Brain pericyte (primary cell): Measurements from ENCODE around the gene NME4.
"Not testable (repeated sequence)": the region's sequence is repeated elsewhere in the genome, so short reads cannot be mapped to it uniquely, and the experiment has no call there.

Experiments used
- DNase-seq: peaks from one replicate; pipeline ENCODE4 v3.0.0-alpha.2; 2012; ENCODE audit warnings: low read depth, low spot score

The NME4 gene

GRCh38 chr16:377419-377951 lies 19.5 kb upstream of the NME4 start:
- DNase-seq = no peak

- DNase-seq = not testable (repeated sequence)
Measured at GRCh38 chr16:378113-378820, 18.7 kb upstream of the NME4 start.

GRCh38 chr16:378821-379182 lies 18.2 kb upstream of the NME4 start:
- no peak for DNase-seq

- DNase-seq = no peak
Measured at GRCh38 chr16:379183-379960, 17.6 kb upstream of the NME4 start.

DNA sequence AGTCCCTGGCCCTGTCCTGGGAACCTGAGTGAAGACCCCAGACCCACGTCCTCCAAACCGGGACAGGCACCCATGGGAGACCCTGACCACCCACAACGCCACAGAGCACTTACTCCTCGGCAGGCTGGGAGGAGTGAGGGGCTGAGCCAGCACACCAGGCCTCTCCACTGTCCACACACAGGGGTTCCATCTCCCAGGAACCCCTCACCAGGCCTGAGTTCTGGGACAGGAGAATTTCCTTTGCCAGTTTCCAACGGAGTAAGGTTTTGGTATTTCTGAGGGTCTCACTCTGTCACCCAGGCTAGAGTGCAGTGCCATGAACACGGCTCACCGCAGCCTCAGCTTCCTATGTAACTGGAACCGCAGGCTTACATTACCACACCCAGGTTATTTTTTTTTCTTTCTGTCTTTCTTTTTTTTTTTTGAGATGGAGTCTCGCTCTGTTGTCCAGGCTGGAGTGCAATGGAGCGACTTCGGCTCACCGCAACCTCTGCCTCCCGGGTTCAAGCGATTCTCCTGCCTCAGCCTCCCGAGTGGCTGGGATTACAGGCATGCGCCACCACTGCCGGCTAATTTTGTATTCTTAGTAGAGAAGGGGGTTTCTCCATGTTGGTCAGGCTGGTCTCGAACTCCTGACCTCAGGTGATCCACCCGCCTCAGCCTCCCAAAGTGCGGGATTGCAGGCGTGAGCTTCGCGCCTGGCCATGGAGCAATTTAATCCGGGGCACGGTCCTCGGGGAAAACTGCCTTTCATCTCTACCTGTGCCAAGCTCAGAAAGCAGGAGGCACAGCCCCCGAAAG lies 16.8 kb upstream of the NME4 start:
- DNase-seq = no peak

DNA sequence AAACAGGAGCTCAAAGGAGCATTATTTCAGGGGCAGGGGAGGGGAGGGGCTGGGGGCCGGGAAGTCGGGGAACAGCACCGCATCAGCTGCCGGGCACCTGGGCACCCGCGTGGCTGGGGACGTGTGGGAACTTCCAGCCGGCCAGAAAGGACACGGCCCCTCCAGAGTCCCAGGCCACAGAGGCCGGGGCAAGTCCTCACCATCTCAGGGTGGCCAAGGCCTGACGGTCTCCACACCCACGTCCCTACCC lies 16.3 kb upstream of the NME4 start:
- DNase-seq = no peak

DNA sequence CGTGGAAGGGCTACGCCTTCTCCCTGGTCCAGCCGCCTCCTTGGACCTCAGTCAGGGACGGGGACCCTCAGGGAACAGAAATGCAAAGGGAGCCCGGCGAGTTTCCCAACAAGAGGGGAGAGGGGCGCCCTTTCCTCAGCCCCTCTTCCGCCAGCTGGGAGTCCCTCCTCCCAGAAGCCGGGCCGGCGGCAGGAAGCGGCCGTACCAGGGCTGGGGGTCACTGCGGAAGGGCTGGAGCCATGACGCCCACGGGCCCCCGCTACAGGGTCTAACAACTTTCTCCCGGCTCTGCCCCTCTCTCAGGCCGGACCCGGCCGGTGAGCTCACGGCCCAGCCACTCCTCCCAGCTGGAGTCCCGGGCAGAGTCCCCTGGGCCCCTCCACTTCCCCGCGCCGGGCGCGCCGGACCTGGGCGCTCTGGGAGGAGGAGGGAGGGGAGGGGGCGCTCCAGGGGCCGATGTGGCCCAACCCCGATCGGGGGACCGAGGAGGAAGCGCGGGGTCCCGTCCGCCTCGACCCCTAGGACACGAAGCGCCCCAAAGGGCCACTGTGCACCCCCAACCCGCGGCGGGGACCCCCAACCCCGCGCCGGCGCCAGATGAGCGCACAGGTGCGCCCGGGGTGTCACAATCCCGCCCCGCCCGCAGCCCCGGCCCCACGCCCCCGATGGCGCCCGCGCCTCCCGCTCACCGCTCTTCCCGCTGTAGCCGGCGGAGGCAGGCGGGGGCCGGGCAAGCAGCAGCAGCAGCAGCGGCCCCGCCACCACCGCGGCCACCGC lies 15.8 kb upstream of the NME4 start:
- no peak for DNase-seq

DNA sequence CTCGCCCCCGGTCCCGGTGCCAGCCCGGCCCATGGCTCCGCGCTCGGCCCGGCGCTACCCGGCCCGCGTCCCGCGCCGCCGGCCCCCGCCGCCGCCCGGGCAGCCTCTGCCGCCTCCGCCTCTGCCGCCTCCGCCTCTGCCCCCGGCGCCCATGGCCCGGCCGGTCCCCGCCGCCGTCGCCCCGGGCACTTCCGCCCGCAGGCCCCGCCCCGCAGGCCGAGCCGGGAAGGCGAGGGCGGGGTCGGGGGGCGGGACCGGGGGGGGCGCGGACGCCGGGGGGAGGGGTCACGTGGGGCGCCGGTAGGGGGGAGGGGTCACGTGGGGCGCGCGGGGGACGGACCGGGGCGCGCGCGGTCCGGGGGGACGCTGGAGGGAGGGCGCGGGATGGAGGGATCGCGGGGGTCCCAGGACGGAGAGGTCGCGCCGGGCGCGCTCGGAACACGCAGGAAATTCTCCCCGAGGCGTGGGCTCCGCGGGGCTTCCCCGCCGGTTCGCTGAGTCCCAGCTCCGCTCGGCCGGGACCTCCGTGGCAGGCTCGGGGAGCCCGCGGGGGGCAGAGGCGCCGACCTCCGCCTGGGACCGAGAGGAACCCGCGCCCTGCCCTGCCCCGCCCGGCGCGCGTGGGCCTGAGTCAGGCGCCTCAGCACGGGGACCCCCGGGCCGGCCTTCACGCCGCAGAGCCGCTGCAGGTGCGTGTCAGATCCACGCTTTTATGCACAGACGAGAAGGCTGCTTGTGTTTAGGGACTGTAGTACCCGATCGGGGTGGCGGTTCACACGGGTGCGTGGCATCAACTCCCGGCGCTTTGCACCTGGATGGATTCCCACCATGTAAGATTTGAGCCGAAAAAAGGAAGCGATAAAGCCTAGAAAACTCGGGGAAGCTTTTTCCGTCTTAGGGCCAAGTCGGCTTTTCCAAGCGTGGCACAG lies 14.9 kb upstream of the NME4 start, which contains the start of gene PGAP6:
TSS of gene PGAP6 (minus strand) at position 190 of the 929 bp plus-strand sequence. CDS start at position 33, 157 bp downstream.
- no peak for DNase-seq

GRCh38 chr16:383326-384051 lies 13.5 kb upstream of the NME4 start:
- no peak for DNase-seq

DNA sequence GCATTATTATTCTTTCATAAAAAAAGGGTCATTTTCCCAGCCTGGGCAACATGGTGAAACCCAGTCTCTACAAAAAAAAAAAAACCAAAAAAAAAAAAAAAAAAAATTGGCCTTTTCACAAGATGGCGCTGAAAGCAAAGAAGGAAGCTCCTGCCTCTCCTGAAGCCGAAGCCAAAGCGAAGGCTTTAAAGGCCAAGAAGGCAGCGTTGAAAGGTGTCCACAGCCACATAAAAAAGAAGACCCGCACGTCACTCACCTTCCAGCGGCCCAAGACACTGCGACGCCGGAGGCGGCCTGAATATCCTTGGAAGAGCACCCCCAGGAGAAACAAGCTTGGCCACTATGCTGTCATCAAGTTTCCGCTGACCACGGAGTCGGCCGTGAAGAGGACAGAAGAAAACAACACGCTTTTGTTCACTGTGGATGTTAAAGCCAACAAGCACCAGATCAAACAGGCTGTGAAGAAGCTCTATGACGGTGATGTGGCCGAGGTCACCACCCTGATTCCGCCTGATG lies 10.3 kb upstream of the NME4 start:
- no peak for DNase-seq

- not testable (repeated sequence) for DNase-seq
Measured at GRCh38 chr16:387761-388666, 9.0 kb upstream of the NME4 start.

DNA sequence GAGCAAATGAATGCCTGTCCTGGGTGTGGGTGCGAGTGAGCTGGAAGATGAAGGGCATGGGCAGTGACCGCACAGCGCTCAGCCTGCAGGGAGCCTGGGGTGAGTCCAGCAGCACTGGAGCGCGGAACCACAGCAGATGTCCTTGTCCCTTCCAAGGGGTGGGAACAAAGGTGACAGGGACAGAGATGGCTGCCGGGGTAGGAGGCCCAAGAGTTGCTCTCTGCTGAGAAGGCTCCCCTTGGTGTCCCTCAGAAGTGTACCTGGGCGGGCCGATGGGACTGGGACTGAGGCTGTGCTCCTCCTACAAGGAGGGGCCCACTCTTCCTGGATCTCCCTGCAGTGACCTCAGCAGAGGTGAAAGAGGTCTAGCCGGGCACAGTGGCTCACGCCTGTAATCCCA lies 7.6 kb upstream of the NME4 start:
- no peak for DNase-seq

GRCh38 chr16:391885-392335 lies 5.1 kb upstream of the NME4 start:
- DNase-seq = no peak

- no peak for DNase-seq
Measured at GRCh38 chr16:392450-393030, 4.5 kb upstream of the NME4 start.

GRCh38 chr16:396199-396598 lies 800 bp upstream of the NME4 start:
- DNase-seq = no peak

DNA sequence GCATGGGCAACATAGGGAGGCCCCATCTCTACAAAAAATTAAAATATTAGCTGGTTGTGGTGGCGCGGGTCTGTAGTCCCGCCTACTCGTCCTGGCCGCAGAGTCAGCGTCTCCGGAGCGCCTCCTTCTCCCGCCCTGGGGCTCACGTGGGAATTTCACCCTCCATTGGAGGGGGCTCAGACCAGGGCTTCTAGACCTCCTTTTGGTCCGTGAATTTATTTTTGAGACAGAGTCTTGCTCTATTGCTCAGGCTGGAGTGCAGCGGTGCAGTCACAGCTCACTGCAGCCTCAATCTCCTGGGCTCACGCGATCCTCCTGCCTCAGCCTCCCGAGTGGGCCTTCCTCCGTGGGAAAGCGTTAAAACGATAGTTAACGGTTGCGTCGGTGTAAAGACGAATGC lies 394 bp upstream of the NME4 start:
- DNase-seq = no peak

DNA sequence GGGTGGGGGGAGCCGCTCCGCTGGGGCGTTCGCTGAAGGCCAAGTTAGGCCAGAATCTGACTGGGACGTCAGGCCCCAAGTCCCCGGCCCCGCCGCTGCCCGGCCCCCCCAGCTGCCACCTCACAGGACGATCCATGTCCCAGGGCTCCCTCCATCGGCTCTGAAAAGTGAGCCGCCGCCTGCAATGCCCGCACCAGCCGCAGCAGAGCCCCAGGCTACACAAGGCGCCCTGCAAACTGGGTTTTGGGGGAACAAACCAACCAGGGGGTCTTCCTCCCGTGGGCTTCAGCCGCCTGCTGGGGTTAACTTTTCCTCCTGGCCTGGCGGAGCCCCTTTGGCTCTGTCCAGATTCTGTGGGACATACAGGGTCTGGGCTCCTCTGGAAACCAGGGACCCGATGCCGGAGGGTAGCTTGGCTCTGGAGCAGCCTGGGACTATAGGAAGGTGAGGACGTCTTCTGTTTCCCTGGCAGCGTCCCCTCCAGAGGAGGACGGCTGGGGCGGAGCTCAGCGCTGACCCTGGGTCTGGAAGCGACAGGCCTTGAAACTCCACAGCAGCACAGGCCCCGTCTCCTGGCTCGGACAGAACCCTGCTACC lies 835 bp downstream of the NME4 start:
- no peak for DNase-seq
